ENCODE measurements around the gene TNFRSF12A. TPM values are rescaled to one million over a fixed set of nuclear protein-coding genes. Genes with fewer than 3 reads are reported as not detected.
A peak's percentile ranks its signal among the peaks of the same experiment; 100 is the strongest.

The TNFRSF12A gene
- total and polyA plus RNA-seq, 2 of the 13 experiments (the other 11 are each of a cell fraction or from before 2014, with no cell fraction given) = 61.9 to 66.0 TPM

GRCh38 chr16:3023669-3024478 is 3.7 kb downstream of the TNFRSF12A start, which contains the start of the genes HCFC1R1 and THOC6 (continued):
- TF ChIP-seq ZNF20 (CRISPR knock-in tag; IDR thresholded peaks at IDR 0.05) = no peak
- TF ChIP-seq ZBTB8A (CRISPR knock-in tag; IDR thresholded peaks at IDR 0.05; ENCODE audit: borderline replicate concordance, low read depth) = no peak
- TF ChIP-seq ZBTB40 (IDR thresholded peaks at IDR 0.05) = no peak
- TF ChIP-seq ZBTB40 (CRISPR knock-in tag; IDR thresholded peaks at IDR 0.05) = peak; percentile 81
- no peak for TF ChIP-seq ZNF180 (CRISPR knock-in tag; IDR thresholded peaks at IDR 0.05; ENCODE audit: borderline replicate concordance, low read depth)
- no peak; the same call in 1 of the 2 replicates for TF ChIP-seq PAXIP1 (CRISPR knock-in tag; conservative IDR thresholded peaks at IDR 0.05)
- TF ChIP-seq TRIM22 (IDR thresholded peaks at IDR 0.05) = no peak
- peak; percentile 56 for TF ChIP-seq TBL1XR1 (IDR thresholded peaks at IDR 0.05; ENCODE audit: borderline replicate concordance, low read length, partially characterized antibody)
- TF ChIP-seq ZFP41 (CRISPR knock-in tag; IDR thresholded peaks at IDR 0.05; ENCODE audit: borderline replicate concordance) = no peak
- no peak for TF ChIP-seq KAT2B (IDR thresholded peaks at IDR 0.05; ENCODE audit: borderline replicate concordance, low read depth, low read length)
- peak; percentile 51; the same call in 1 of the 2 replicates for TF ChIP-seq GATA4 (IDR thresholded peaks at IDR 0.05; ENCODE audit: borderline replicate concordance, low read depth)
- peak; percentile 94 for TF ChIP-seq ZFP91 (CRISPR knock-in tag; IDR thresholded peaks at IDR 0.05; ENCODE audit: borderline replicate concordance)

All from HepG2 (cell line).